Stimulated activated CD8-positive, alpha-beta memory T cell treated with anti-CD3 and anti-CD28 coated beads, Interleukin-4, amount 100 ng/mL, for 1 hour (primary cell): ENCODE data around the gene TNIP2.
"Not testable (repeated sequence)": the region's sequence is repeated elsewhere in the genome, so short reads cannot be mapped to it uniquely, and the experiment has no call there.

Experiments
- DNase-seq, 2 donors: peaks; one replicate each; pipeline ENCODE4 v3.0.0-alpha.2; 2020; ENCODE audit warnings: low read depth in 2 of 2, low spot score in 1 of 2

Gene TNIP2

DNA sequence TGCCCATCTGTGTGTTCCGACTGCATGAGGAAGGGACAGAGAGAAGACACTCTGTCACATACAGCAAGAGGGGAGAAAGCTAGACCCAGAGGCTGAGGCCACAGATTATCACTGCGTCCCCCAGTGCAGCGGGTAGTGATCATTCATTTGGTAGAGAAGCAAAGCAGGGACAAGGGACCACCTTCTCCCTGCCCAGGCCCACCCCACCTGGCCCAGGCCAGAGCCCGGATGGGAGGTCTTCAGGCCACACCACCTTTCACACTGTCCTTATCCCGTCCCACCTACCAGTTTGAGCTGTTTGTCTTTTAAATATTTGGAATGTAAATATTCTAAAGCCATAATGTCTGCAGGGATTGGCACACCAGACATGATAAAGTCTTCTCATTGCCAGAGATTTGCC is 10.6 kb downstream of the TNIP2 start:
- no peak for DNase-seq

GRCh38 chr4:2744576-2745270 is 11.4 kb downstream of the TNIP2 start:
- DNase-seq, result no peak

DNA sequence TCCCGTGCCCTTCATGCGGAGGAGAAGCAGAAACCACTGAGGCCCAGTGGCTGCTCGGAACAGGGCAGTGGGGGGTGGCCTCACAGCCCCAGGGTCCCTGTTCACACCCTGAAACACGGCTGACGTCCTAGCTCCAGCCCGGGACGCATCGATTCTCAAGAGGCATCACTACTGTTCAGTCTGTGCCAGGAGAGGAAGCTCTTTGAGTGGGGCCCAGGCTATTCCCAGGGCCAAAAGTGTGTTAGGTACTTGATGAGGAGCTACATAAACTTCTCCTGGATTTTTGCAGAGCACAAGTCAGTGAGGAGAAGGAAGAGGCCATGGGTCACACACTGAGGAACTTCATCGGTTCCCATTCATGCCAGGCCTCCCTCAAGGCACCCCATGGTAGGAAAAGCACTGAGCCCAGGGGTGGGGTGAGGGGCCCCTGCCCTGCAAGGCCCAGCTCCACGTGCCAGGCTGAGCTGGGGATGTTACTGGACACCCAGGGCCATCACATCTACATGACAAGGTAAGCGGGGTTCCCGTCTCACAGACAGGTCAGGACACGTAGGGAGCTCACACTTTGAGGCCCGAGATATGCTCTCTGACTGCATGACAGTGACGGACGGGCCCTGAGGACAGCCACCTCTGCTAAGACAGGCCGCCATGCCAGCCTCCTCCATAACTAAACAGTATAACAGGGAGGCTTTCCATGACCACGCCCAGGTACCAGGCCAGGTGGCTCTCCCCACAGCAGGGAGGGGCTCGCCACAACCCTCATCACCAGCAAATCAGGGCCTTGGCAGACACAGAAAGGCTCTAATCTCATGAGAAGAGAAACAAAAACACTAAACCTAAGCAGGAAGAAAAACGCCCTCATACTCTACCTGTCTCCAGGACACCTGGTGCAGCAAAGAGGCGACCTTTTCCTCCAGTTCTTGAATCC is 12.4 kb downstream of the TNIP2 start:
- DNase-seq, result no peak

DNA sequence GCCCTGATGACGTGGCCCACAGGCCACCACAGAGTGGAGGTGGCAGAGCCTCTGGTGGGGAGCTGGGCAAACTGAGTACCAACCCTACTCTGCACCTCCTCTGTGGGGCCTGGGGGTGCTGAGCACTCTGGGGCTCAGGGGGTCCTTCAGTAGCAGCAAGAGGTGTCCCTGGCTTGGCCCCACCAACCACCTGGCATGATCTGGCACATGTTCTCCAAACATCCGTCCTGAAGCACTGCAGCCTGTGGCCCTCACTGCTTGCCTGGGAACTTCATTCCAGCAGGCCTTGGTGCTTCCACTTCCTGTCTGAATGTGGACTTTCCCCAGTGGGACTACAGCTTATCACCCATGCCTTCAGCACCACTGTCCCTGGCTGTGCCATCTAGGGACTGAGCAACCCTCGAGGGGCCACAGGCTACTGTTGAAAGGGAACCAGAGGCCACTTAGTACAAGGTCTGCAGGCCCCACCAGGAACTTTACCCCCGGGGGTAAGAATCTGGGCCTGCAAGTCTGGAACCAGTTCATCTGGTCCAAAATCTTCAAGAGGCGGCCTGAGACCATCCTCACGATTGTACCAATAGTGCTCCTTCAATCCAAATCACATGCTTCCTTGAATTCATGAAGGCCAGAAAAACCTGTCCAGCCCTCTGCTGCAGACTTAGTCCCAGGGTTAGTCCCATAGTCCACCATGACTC is 13.2 kb downstream of the TNIP2 start:
- no peak for DNase-seq

- DNase-seq, result no peak
Measured at GRCh38 chr4:2742081-2742822, 13.9 kb downstream of the TNIP2 start.

DNA sequence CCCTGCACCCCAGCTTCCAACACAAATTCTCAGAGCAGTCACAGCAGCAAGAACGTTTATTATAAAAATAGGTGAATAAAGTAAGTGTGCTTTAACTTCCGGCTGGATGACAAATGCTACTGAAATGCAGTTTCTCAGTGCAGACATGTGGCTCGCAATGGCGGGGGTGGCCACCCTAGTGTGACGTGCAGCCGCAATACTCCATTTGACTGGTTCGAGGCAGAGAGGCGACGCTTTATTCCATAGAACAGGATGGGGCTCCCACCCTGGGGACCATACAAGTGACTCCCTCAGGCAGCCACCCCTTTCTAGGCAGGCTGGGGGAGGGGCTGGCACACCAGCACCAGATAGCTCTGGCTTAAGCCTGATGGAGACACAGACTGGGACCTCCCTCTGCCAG is 14.5 kb downstream of the TNIP2 start:
- DNase-seq, result no peak

DNA sequence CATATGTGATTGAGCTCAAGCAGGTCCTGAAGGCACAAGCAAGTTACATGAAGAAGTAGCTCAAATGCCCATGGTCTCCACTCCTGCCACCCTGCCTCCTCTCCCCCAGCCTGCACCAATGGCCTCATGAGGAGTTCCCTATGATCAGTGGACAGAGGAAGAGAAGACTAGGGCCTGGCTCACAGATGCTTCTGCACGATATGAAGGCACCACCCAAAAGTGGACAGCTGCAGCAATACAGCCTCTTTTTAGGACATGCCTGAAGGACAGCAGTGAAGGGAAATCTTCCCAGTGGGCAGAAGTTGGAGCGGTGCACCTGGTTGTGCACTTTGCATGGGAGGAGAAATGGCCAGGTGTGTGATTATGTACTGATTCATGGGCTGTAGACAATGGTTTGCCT is 17.8 kb downstream of the TNIP2 start:
- DNase-seq, result not testable (repeated sequence)

DNA sequence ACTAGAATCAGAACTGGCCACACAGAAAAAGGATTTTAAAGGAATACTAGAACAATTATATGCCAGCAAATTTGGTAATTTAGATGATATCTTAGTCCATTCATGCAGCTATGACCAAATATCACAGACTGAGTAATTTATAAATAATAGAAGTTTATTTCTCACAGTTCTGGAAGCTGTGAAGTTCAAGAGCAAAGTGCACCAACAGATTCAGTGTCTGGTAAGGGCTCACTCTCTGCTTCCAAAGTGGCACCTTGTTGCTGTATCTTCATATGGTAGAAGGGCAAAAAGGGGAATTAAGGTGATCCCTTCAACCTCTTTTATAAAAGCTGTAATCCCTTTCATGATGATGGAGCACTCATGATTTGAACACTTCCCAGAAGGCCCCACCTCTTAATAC is 20.3 kb downstream of the TNIP2 start:
- no peak for DNase-seq

DNA sequence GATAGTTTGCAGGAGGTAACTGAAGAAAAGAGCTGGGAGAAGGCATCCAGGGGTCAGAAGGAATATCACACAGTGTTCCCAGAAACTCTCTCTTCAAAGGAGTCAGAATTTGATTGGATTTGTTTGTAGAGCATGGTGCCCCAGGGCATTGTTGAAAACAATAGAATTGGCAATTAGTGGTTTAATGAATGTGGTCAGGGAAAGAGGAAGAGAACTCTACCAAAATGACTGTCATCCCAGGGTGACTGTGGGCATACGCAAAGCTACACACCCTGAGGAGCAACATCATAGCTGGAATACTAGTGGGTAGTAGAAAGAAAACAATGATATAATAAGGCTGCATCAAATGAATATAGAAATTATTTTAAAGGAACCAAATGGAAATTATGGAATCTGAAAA is 21.5 kb downstream of the TNIP2 start:
- DNase-seq, result no peak

GRCh38 chr4:2733844-2734574 is 22.1 kb downstream of the TNIP2 start:
- DNase-seq, result no peak

DNA sequence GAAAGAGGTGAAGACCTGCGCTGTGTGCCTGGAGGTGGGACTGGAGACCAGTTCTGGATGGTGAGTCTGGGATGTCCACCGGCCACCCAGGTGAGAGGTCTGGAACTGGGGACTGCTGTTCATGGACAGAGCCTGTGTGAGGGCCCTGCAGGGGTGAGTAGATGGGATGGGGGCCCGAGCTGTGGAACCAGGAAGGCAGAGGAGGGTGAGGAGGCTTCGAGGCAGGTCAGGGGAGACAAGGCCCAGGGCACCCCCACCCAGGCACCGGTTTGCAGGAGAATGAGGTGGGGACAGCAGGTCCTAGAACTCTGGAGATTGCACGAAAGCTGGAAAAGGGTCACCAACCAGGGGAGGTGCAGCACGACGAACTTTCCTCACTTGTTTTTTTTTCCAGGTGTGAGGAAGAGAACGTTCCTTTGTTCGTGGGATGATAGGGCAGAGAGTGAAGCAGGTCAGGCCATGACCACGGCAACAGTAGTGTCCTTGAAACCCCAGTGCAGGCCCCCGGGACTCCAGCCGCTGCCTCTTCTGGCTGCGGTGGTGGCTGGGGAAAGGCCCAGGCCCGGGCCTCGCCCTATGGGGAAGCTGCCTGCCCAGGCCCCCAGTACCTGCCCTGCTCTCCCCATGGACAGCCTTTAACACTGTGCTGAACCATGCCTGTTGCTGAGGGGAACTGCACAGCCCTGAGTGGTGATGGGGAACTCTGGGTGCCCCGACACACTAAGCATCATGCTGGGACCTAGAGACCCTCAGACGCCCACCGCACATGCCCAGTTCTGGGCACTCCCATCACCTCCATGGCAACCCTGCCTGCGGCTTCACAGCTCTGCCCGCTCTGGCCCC is 22.9 kb downstream of the TNIP2 start:
- no peak for DNase-seq

GRCh38 chr4:2732526-2732925 is 23.6 kb downstream of the TNIP2 start:
- DNase-seq, result no peak

- no peak for DNase-seq
Measured at GRCh38 chr4:2731907-2732317, 24.2 kb downstream of the TNIP2 start.

- no peak for DNase-seq
Measured at GRCh38 chr4:2729533-2729875, 26.6 kb downstream of the TNIP2 start.

- DNase-seq, result no peak
Measured at GRCh38 chr4:2728806-2729532, 27.2 kb downstream of the TNIP2 start.

GRCh38 chr4:2728221-2728620 is 27.9 kb downstream of the TNIP2 start:
- no peak for DNase-seq

GRCh38 chr4:2726881-2727280 is 29.3 kb downstream of the TNIP2 start:
- DNase-seq, result not testable (repeated sequence)

GRCh38 chr4:2725380-2725779 is 30.8 kb downstream of the TNIP2 start:
- no peak for DNase-seq

GRCh38 chr4:2723751-2724150 is 32.4 kb downstream of the TNIP2 start:
- DNase-seq, result no peak
